ENCODE data around the gene GABRB2. TPM values are rescaled to one million over a fixed set of nuclear protein-coding genes. Genes with fewer than 3 reads are reported as not detected.
"Not testable (repeated sequence)": the region's sequence is repeated elsewhere in the genome, so short reads cannot be mapped to it uniquely, and the experiment has no call there.

GABRB2 gene
- total RNA-seq, 1 donor from 2014 or later = 0.25 TPM

DNA sequence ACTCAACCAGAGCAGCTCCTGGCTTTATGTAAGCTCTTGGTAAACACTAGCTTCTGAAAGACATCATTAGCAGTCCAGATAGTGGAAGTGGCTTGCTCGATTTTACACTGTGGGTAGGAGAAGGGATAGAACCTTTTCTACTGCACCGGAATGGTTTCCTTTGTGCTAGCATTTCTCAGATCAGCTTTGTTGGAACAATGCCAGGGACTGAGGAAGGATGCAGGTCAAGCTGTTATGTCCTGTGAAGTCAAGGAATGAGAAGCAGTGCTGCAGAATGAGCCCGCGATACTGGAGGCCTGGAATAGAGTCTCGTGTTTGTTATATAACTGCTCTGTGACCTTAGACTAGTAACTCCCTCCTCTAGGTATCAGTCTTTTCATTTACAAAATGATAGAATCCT is 233.6 kb downstream of the GABRB2 start:
- intact Hi-C loops (cut with micrococcal nuclease) = no loop called here

DNA sequence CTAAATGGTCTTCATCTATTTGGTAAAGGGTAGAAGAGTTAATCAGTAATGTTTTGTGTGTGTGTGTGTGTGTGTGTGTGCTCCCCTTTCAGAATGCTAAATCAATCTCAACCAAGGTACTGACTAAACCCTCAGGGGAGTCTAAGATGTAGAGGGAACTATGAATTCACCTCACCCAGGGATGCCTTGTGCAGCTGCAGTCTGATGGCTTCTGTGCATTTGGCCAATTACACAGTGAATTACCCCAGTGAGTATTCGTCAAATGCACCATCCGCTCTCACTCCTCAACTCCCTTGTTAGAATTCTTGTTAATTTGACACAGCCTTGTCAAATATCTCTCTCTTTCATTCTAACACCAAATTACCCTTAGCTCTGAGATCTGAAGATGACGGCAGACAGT is 234.6 kb downstream of the GABRB2 start:
- no peak for DNase-seq
- intact Hi-C loops (cut with micrococcal nuclease) = no loop called here
- ATAC-seq = no peak

More for the DNA sequence above, 233.6 kb downstream of the GABRB2 start:
- ATAC-seq (no peak), DNase-seq (no peak)

DNA sequence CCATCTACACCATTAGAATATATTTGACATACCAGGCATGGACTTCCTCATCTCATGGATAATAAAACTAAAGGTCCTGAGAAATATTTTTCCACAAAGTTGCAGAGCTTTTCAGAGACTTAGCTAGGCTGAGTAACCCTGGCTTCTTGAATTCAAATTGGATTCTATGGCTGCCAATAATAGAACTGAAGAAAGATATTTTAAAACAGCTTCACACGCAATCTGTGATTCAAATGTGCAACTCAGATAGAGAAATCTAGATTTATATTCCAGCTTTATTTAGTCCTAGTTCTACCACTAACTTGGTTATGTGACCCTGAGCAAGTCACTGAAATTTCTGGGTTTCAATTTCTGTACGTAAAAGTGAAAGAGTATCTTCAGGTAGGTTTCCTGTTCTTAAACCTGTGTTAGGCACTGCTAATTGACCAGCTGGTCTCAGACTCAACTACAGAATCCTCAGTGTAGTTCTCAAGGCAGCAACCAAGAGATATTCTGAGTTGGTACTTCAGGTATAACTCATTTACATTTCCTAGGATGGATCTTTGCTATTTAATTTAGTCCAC is 235.3 kb downstream of the GABRB2 start:
- intact Hi-C loops (cut with micrococcal nuclease) = no loop called here
- ATAC-seq (no peak), DNase-seq (no peak)

DNA sequence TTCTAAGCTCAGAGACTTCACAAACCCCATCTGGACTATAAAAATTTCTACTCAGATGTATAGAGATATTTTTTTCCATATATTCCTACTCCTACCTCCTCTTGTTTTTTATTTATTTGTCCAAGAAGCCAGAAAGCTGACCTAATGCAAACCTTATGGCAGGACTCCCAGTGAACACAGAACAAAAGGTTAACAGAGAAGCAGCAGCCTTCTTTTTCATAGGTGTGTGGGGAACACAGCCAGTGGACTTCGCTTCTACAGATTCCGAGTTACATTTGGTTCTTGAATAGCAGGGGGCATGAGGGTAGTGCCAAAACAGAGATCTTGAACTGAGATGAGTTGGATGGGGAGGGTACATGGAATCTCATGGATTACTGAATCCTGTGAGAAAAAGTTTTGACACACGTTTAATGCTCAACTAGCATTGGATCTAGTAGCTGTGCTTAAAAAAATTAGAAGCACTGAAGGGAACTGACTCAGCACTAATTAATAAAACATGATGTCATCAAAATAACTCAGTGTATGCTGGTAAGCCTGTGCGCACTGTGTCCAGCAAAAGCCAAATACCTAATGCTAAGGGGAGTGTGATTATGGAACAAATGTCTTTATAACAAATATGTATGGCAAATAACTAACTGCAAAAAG is 240.1 kb downstream of the GABRB2 start:
- DNase-seq (no peak), ATAC-seq (no peak)
- intact Hi-C loops (cut with micrococcal nuclease) = no loop called here

DNA sequence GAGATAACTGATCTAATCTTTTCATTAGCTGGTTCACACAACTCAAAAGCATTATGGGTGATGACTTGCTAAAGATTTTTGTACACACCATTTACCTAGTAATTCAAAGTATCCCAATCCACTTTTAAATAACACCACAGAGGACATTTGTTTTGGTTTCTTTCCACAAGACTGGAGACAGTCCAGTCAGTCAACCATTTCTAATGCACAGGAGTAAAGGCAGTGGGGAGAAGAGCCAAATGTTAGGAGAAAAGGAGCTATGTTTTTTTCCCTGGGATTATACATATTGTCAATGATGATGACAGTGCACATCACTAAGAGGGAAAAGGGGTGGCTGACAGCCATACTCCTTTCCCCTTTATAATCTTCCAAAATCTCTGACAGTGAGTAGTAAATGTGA is 240.9 kb downstream of the GABRB2 start:
- DNase-seq = no peak
- intact Hi-C loops (cut with micrococcal nuclease) = no loop called here
- ATAC-seq = no peak

DNA sequence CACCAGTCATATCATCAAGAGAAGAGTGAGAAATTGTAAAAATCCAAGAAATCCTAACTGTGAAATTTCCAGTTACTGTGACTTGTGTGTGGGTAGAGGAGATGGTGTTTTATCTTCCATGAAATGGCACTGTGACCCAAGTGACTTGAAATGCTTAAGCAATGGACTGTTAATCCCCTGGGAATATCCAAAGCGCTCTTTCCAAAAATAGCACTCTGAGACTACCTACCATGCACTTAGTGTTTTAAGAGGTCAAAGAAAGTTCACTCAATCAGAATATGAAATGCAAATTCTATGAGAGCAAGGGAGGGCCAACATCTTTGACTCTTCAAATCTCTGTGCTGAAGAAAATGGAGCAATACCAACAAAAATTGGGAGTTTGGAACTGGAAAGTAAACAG is 244.0 kb downstream of the GABRB2 start:
- DNase-seq (no peak), ATAC-seq (no peak)
- intact Hi-C loops (cut with micrococcal nuclease) = no loop called here

DNA sequence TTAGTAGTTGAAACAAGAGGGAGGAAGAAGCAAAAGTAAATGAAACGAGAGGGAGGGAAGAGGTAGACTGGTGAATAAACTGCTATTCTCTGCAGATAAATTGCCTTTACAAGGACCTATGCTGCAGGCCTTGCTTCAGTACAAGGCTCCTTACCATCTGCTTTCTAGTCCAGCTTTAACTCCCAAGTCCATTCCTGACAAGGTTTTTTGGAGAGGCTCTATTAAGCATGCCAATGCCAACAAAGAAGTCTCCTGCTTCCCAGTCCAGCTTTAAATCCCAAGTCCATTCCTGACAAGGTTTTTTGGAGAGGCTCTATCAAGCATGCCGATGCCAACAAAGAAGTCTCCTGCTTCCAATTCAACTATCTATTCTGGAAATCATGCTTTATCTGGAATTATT is 244.9 kb downstream of the GABRB2 start:
- DNase-seq = no peak
- intact Hi-C loops (cut with micrococcal nuclease) = no loop called here
- no peak for ATAC-seq

DNA sequence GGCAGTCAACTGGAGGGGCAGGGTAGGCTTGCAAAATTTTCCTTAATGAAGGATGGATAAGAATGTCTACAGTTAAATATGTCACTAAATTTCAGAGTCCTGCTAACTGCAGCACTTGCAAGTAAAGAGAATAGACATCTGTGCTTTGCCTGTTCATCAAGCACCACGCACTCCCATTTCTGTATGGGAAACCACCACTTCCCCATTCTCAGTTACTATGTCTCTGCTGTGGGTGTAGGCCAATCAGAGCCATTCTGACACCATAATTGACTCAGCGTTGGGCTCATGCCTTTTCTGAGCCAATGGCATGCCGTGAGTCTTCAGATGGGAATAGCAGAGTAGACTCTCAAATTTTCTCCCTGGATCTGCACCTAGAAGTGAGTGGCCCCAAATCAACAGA is 247.5 kb downstream of the GABRB2 start:
- ATAC-seq (no peak), DNase-seq (no peak)
- intact Hi-C loops (cut with micrococcal nuclease) = no loop called here

DNA sequence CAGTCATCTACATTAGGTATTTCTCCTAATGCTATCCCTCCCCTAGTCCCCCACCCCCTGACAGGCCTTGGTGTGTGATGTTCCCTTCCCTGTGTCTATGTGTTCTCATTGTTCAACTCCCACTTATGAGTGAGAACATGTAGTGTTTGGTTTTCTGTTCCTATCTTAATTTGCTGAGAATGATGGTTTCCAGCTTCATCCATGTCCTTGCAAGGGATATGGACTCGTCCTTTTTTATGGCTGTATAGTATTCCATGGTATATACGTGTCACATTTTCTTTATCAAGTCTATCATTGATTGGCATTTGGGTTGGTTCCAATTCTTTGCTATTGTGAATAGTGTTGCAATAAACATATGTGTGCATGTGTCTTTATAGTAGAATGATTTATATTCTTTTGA is 249.1 kb downstream of the GABRB2 start:
- ATAC-seq; intact Hi-C loops (cut with micrococcal nuclease); DNase-seq: not testable (repeated sequence)

DNA sequence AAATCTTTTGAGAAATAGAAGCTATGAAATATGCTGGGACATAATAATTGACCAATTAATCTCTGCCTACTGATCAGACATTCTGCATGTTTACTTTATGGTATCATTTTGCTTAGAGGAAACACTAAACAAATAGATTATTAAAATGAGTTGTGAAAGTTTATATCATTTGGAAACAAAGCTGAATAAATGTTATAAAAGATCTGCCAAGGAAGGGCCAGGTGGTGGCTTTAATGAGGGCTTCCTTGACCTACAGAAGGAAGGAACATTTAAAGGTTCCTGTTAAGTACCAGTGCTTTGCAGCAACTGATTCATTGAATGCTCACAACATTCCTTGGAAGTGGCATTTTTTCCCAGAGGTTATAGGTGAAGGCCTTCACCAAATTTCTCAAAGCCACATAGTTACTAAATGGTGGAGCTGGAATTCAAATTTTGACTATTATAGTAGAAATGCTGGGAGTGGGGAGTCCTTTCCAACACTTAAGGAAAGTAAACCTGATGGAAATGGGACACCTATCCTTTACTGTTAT is 250.7 kb downstream of the GABRB2 start:
- DNase-seq (no peak), ATAC-seq (no peak)
- intact Hi-C loops (cut with micrococcal nuclease) = no loop called here

DNA sequence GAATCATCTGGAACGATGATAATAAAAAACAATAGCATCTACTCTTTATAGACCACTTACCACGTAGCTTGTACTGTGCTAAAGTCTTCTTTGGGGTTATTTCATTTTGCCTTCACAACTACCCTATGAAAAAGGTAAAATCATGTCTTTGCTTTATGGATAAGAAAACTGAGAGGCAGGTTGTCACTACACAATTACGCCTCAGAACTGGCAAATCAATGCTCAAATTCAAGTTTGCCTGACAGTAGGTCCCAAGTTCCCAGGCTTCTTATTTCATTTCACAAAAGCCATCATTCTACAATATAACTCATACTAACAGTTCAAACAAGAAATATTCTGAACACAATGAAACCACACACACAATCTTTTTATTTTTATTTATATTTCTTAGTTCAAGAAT is 258.5 kb downstream of the GABRB2 start:
- intact Hi-C loops (cut with micrococcal nuclease) = no loop called here
- no peak for DNase-seq
- no peak for ATAC-seq

DNA sequence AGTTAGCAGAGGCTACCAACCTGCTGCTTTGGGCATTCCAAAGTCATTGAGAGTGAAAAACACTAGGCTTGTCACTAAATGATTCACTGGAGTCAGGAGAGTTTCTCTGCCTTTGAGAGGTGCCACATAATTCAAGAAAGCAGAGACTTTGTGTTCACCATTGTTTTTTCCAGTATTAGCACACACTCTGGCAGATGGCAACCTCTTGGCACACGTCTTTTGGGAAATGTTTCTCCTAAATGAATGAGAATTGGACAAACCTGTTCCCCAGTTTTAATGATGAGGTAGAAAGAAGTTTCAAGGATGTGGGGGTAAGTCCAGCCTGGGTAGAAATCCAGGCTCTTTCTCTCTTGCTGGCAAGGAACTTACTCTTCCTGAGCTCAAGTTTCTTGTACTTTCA is 259.1 kb downstream of the GABRB2 start:
- no peak for ATAC-seq
- intact Hi-C loops (cut with micrococcal nuclease) = no loop called here
- DNase-seq = no peak

DNA sequence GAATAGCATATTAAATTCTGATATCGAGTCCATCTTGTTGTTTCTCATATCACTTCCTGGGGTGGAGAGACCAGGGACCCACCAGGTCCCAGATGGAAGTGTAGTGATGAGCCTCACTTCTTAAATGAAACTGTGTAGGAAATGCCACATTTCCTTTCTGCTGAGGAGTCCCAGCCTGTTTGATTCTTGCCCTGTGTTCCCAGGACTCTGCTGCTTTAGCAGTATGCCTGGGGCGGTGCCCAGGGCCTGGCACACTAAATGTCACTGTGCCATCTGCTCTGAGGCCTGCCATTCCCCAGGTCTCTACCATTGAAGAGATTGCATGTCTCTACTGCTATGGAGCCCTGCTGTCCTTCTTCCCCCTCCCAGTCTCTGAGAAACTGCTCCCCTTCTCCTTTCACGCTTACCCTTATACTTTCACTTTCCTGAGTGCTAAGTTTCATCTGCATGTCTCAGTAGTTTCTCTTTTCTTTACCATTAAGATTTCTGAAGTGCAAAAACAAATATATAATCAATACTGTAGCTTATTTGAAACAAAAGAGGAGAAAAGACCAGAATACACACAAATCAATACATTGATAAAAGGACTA is 260.4 kb downstream of the GABRB2 start:
- DNase-seq = no peak
- ATAC-seq = no peak
- intact Hi-C loops (cut with micrococcal nuclease) = no loop called here

DNA sequence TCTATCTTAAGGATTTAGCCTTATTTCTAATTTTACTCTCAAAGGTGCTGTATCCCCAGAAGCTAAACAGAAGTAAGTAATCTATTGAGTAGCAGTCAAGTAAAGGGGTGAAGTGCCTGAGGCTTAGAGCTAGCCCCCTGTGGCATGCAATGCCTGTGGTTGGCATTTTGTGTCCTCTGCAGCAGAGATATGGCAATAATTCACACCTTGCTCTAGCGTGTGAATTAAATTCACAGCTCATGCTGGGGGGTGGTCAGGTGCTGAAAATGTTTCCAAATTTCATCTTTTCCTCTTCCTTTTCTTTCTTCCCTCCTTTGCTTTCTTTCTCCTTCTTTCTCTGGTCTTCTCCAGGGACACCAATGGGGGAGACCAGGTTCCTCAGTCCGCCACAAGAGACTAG is 262.1 kb downstream of the GABRB2 start:
- ATAC-seq = no peak
- intact Hi-C loops (cut with micrococcal nuclease) = no loop called here

DNA sequence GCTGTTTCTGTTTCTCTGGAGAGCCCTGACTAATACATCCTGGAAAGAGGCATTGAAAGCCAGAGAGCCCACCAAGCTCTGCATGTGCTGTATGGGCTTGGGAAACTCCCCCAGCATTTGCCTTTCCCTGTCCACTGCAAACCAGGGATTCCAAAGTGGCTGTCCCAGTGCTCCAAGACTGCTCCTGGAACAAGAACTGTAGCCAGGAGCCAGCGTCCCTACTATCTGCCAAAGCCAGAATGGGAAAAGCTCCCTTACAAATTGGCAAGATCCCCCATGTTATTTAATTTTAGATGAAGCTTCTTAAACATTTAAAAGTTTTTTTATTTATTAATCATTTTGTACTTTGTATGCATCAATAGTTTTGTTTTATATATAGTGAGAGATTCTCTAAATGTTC is 263.2 kb downstream of the GABRB2 start:
- no peak for ATAC-seq
- intact Hi-C loops (cut with micrococcal nuclease) = no loop called here

More for the DNA sequence above, 262.1 kb downstream of the GABRB2 start:
- DNase-seq = no peak

DNA sequence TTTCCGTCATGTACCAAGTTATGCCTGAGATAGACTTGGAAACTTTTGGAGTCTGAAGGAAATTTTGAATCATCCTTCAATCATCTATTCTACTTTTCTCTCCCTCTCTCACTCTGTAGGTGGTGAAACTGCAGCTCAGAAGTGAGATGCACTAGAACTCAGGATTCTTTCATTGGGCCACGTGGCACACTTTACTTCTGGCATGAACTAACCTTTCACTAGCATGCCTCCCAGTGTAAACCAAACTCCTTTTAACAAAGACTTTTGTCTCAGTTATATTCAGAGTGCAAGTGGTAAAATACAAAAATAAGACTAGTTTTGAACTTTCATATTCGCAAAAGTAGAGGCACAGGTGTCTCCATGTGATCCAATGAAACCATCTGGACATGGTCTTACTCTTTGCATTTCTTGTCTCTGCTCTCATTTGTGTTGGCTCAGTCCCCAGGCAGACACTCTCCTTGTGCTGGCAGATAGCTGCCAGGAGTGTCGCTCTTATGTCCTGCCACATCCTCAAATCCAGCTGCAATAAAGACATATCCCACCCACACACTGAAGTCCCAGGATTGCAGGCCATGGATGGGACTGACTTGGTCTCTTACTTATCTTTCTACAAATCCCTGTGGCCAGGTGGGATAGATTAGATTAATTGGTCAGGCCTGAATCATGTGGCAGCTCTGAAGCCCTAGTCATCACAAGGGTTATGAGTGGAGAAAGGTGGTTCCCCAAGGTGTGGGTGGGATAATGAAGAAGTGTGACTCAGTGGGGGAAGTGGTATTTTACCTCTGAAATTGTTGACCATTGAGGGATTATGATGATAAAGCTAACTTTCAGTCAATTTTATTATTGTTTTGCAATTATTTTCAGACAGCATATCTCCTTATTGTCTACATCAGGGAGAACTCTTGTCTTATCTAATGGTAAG is 267.5 kb downstream of the GABRB2 start:
- DNase-seq (no peak), ATAC-seq (no peak)
- intact Hi-C loops (cut with micrococcal nuclease) = no loop called here

More for the DNA sequence above, 263.2 kb downstream of the GABRB2 start:
- no peak for DNase-seq

DNA sequence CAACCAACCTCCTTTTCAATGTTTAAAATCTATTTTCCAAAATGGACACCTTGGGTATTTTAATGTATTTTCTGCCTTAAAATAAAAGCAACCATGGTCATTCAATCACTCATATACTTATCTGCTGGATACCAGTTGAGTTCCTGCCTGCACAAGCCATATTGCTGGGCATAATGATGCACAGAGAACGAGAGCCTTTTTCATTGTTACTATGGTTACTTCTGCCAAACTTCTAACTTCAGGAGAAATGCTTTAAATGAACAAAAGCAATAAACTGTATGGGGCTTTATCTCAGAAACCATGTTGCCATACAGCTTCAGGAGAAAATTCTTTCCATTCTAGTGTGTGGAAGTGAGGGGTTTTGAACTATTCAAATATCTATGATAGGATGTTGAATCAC is 269.5 kb downstream of the GABRB2 start:
- intact Hi-C loops (cut with micrococcal nuclease) = no loop called here
- ATAC-seq (no peak), DNase-seq (no peak)

DNA sequence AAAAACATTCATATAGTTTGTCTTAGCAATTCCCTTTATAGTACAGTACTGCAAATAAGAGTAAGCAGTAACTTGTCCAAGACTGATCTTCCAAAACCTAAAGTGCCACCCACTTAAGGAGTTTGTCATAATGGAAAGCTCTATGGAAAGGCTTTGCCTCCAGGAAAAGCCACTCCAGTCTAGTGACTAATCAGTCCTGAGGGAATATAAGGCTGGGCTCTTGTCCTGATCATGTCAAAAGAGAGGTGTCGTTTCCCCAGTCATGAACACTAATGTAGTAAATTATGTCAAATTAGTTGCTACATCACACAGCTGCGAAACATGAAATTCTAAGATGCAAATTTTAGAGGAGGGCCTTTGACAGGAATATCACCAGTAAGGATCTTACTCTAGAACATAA is 271.6 kb downstream of the GABRB2 start:
- ATAC-seq (no peak), DNase-seq (no peak)
- intact Hi-C loops (cut with micrococcal nuclease) = no loop called here

DNA sequence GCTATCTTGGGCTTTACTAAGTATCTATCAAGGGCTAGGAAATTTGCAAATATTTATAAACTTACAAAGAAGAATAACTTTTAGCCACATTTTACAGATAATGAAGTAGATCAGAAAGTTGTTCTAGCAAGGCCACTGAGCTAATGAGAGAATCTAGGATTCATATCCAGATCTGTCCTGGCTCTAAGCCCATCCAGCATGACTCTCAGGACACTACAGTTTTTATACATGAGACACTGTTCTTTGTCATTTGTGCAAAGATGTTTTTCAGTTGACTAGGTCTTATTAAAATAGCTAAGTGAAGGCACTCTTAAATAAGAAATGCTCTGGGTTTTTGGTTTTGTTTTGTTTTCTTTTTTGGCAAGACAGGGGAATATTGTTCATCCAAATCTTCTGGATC is 273.1 kb downstream of the GABRB2 start:
- intact Hi-C loops (cut with micrococcal nuclease) = no loop called here
- DNase-seq = no peak
- no peak for ATAC-seq

DNA sequence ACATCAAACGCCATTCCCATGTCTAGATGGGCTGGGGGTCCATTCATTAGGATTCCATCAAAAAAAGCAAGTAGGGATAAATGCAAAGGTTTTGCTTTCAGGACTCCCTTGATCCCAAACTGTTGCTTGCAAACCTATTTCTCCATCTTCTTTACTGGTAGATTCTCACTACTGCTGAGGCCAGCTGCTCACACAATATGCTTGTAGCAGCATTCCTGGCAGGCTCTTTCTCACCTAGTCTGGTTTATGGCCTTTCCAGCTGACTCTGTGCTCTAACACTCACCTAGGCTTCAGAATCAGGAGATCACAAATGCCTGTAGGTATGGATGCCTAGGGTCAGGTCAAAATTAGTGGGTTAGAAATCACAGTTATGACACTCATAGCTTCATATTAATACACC is 274.7 kb downstream of the GABRB2 start:
- intact Hi-C loops (cut with micrococcal nuclease) = no loop called here

More for the DNA sequence above, 274.7 kb downstream of the GABRB2 start:
- ATAC-seq = no peak
- no peak for DNase-seq
